Measurements from ENCODE around the gene AADACL2.
"Not testable (repeated sequence)": the region's sequence is repeated elsewhere in the genome, so short reads cannot be mapped to it uniquely, and the experiment has no call there.

Gene AADACL2

DNA sequence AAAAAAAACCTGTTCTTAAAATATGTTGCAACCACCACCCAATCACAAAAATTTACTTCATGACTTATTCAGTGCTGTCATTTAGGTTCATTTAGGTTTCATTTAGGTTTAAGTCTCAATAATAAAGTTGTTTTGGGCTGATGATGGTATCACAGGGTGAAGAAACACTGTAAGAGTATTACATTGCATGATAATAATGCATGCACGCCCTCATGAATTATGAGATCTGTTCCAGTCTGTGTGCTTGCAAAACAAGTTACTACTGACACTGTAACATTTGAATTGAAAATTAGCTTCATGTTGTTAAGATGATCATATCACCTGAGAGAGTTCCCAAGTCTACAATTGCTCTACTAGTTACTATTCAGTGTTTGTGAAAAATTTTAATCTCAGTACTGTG, at the start of gene AADACL2:
Gene AADACL2, plus strand, starts transcription at position 315 of the 400 bp plus-strand sequence. CDS start 109 bp downstream, outside the sequence.
- DNase-seq (ENCODE audit: low spot score): no peak

DNA sequence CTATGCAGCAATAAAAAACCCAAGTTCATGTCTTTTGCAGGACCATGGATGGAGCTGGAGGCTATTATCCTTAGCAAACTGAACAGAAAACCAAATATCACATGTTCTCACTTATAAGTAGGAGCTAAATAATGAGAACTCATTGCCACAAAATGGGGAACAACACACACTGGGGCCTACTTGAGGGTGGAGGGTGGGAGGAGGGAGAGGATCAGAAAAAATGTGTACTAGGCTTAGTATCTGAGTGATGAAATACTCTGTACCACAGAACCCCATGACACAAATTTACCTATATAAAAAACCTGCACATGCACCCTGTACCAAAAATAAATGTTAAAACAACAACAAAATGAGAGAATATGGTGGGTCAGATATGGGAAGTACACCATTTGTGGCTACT, 49.6 kb upstream of the AADACL2 start:
- DNase-seq (ENCODE audit: low spot score): no peak

DNA sequence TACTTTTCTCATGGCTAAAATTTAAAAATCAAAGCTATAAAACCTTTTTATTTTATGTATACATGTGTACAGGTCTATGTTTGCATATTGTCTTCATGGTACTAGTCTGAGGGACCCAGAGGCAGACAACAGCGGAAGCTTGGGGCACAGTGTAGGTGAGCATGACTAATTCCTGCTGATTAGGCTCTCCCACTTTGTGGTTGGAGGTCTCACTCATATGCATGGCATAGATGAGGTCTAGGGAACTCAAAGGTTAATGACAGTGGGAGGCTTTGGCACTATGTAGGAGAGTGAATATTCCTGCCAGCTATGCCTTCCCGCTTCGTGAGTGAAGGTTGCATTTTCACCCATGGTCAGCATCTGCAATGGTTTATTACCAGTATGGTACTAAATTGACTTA, 47.5 kb upstream of the AADACL2 start:
- no peak for DNase-seq (ENCODE audit: low spot score)

DNA sequence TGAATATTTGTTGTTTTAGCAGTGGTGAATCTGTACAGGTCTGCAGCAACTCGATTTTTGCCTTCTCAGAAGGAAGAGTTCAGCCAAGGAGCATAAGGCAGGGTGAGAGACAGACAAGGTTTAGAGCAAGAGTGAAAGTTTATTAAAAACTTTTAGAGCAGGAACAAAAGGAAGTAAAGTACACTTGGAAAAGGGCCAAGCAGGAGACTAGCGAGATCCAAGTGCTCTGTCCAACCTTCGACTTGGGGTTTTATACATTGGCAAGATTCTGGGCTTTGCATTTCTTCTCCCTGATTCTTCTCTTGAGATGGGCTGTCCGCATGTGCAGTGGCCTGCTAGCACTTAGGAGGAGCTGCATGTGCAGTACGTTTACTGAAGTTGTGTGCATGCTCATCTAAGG, 46.7 kb upstream of the AADACL2 start:
- DNase-seq (ENCODE audit: low spot score): no peak

- no peak for DNase-seq (ENCODE audit: low spot score)
Observed at GRCh38 chr3:151688571-151688970, 45.2 kb upstream of the AADACL2 start.

- no peak for DNase-seq (ENCODE audit: low spot score)
Observed at GRCh38 chr3:151690645-151691044, 43.1 kb upstream of the AADACL2 start.

DNA sequence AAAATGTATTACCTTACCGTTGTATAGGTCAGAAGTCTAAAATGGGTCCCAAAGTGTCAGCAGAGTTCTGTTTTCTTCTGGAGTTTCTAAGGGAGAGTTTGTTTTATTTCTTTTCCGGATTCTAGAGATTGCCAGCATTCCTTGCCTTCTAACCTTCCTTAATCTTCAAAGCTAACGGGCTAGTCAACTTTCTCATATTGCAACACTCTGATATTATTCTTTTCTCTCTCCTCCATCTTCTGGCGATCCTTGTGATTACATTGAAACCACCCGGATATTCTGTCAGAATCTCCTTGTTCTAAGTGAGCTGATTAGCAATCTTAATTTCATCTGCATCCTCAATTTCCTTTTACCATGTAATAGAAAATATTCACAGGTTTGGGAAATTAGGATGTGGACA, 36.2 kb upstream of the AADACL2 start:
- no peak for DNase-seq (ENCODE audit: low spot score)

DNA sequence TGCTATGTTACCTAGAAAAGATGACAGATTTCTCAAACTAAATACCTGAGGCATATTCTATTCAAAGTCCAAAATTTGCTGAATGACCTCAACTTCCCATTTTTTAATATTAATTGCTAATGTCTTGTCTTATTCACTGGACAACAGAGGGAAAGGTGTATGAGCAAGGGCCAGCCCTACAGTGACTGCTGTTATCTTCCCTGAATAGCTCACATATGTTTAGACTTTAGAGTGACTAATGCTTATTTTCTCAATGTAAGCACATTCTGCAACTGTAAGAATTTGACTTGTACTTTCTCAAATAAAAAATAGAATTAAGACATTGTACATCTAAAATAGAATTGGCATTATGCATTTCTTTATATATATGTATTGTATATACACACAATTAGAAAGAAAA, 26.5 kb upstream of the AADACL2 start:
- no peak for DNase-seq (ENCODE audit: low spot score)

GRCh38 chr3:151708868-151709267, 24.9 kb upstream of the AADACL2 start:
- DNase-seq (ENCODE audit: low spot score): no peak

DNA sequence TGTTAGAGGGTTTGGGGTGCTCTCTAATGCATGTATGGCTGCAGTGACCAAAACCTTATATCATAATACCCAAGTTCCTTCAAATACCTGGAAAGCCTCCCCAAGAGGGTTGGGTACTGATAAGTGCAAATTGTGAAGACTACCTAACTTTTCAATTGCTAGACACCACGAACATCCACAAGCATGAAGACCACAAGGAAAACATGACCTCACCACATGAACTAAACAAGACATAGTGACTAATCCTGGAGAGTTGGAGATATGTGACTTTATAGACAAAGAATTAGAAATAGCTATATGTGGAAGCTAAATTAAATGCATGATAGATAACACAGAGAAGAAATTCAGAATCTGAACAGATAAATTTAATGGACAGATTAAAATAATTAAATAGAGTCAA, 23.9 kb upstream of the AADACL2 start:
- no peak for DNase-seq (ENCODE audit: low spot score)

DNA sequence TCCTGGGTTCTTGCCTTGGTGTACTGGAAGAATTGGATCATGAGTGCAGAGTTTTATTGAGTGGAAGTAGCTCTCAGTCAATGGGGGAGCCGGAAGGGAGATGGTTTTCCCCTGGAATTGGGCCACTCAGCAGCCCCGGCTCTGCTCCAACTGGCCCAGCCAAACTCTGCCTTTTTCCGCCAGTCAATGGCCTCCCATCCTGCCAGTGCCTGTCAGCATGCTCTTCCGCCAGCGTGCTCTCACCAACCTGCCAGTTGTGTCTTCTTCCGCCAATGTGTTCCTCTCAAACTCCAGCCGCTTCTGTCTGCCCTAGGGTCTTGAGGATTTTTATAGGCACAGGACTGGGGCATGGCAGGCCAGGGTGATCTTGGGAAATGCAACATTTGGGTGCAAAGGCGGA, 12.4 kb upstream of the AADACL2 start:
- no peak for DNase-seq (ENCODE audit: low spot score)

- no peak for DNase-seq (ENCODE audit: low spot score)
Observed at GRCh38 chr3:151722856-151723255, 10.9 kb upstream of the AADACL2 start.

- DNase-seq (ENCODE audit: low spot score): no peak
Observed at GRCh38 chr3:151724576-151725562, 8.9 kb upstream of the AADACL2 start.

GRCh38 chr3:151726016-151726415, 7.7 kb upstream of the AADACL2 start:
- DNase-seq (ENCODE audit: low spot score): no peak

DNA sequence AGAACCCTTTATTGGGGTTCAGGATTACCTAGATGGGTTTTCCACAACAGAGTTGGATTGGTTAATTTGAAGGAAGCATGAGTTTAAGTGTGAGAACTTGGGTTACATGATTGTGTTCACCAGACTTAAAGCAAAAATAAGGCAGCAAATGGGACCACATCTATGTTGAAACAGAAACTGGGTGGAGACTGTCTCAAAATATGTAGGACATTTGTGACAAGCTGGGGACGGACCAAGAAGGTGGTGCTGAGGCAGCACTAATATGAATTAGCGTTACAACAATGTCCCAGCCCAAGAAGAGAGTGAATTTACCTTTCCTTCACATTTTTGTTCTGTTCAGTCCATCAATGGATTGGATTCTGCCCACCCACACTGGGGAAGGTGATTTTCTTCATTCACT, 866 bp upstream of the AADACL2 start:
- DNase-seq (ENCODE audit: low spot score): no peak

DNA sequence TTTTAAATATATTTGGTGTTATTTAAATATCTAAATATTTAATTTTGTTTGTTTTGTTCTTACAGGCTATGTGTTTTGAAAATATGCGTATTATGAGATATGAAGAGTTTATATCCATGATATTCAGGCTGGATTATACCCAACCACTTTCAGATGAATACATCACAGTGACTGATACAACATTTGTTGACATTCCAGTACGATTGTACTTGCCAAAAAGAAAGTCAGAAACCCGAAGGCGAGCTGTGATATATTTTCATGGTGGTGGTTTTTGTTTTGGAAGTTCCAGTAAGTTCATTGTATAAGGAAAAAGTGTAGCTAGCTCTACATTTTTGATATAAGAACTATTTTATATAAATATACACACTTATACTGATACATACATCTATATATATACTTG, 6.9 kb downstream of the AADACL2 start:
- DNase-seq (ENCODE audit: low spot score): no peak

DNA sequence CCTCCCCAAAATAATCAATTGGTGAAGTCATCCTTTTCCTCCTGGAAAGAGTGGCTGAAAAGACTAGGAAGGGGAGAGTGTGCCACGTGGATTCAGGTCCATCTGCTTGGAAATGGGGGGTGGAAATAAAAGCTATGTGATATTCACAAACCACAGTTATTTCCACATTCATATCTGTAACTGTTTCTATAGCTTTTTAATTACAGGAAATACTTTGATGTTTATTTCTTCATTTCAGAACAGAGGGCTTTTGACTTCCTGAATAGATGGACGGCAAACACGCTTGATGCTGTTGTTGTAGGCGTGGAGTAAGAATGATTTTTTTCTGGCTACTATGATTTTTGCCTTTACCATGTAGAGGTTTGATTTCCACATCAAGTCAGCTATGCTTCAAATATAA, 10.1 kb downstream of the AADACL2 start:
- no peak for DNase-seq (ENCODE audit: low spot score)

DNA sequence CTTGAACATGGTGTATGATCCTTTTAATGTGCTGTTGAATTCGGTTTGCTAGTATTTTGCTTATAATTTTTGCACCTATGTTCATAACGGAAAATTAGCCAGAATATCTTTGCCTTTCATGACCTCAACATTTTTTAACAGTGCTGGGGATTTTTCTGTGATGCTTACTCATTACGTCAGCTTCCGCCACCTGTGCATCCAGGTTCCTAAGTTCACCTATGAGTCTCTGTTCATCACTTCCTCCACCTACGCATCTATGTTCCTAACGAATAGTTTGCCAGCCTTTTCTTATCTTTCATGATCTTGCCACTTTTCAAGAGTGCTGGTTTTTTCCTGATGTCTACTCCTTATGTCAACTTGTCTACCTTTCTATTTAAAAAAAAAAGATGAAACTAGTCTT, 16.5 kb downstream of the AADACL2 start:
- no peak for DNase-seq (ENCODE audit: low spot score)

- no peak for DNase-seq (ENCODE audit: low spot score)
Observed at GRCh38 chr3:151750678-151751077, 17.0 kb downstream of the AADACL2 start.

GRCh38 chr3:151751161-151751560, 17.4 kb downstream of the AADACL2 start:
- DNase-seq (ENCODE audit: low spot score): no peak

- no peak for DNase-seq (ENCODE audit: low spot score)
Observed at GRCh38 chr3:151753846-151754245, 20.1 kb downstream of the AADACL2 start.

GRCh38 chr3:151761581-151761980, 27.9 kb downstream of the AADACL2 start:
- no peak for DNase-seq (ENCODE audit: low spot score)

DNA sequence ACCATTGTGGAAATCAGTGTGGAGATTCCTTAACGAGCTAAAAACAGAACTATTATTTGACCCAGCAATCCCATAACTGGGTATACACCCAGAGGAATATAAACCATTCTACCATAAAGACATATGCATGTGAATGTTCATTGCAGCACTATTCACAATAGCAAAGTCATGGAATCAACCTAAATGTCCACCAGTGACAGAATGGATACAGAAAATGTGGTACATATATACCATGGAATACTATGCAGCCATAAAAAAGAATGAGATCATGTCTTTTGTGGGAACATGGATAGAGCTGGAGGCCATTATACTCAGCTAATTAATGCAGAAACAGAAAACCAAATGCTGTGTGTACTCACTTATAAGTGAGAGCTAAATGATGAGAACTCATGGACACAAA, 31.0 kb downstream of the AADACL2 start:
- DNase-seq (ENCODE audit: low spot score): not testable (repeated sequence)

DNA sequence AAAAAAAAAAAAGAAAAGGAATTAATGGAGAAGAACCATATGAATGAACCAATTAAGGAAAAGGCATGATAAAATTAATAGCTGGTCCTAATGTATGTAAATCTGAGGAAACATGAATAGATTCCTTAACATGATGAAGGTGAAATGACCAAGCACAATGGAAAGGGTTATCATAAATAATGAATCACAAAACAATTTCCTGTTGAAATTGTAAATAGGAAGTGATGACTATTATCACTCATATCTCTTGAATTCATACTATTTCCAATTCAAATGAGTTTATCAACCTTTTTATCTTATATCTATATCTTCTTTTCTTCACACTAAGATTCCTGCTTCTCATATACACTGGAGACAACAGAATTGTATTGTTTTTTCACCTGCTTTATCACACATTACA, 32.0 kb downstream of the AADACL2 start:
- DNase-seq (ENCODE audit: low spot score): no peak

Data from Ammon's horn (tissue), 1 donor.